Measurements from ENCODE around the gene ZDHHC19. TPM values are rescaled to one million over a fixed set of nuclear protein-coding genes. Genes with fewer than 3 reads are reported as not detected.

The ZDHHC19 gene
- total and polyA plus RNA-seq, 8 donors, result 0.38 to 2.7 TPM; not detected in 6

DNA sequence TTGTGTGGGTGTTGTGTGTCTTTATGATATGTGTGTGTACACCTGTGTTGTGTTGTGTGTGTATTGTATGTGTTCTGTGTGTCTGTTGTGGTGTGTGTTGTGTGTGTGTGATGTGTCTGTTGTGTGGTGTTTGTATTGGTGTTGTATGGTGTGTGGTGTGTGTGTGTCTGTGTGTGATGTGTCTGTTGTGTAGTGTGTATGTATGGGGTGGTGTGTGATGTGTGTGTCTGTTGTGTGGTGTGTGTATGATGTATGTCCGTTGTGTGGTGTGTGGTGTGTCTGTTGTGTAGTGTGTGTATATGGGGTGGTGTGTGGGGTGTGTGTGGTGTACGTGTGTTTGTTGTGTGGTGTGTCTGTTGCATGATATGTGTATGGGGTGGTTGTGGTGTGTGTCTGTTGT is 46.6 kb downstream of the ZDHHC19 start:
- Histone ChIP-seq H3K4me1 (peaks cover 0 to 23% (median 18%) of the 10 kb centered on the region in 4 donors), H3K4me3 (no peak overlapping the region), H3K9me3 (no peaks in the 10 kb centered on the region), H3K36me3 (no peaks in the 10 kb centered on the region), H3K27me3 (no peaks in the 10 kb centered on the region), H3K27ac (no peak overlapping the region)
- WGBS, 5 donors, result 75 to 92% (median 91%) methylated on average over 2 of the region's 2 CpGs
- intact Hi-C loops (cut with DNase I; ENCODE audit: low total_unique reads), result no loop called here
- no peak for DNase-seq
- no peak for TF ChIP-seq CTCF (IDR thresholded peaks at IDR 0.05)
- TF ChIP-seq EP300 (IDR thresholded peaks at IDR 0.05), result no peak
- TF ChIP-seq POLR2A (IDR thresholded peaks at IDR 0.05), result no peak
- no peak for TF ChIP-seq POLR2AphosphoS5 (IDR thresholded peaks at IDR 0.05)

DNA sequence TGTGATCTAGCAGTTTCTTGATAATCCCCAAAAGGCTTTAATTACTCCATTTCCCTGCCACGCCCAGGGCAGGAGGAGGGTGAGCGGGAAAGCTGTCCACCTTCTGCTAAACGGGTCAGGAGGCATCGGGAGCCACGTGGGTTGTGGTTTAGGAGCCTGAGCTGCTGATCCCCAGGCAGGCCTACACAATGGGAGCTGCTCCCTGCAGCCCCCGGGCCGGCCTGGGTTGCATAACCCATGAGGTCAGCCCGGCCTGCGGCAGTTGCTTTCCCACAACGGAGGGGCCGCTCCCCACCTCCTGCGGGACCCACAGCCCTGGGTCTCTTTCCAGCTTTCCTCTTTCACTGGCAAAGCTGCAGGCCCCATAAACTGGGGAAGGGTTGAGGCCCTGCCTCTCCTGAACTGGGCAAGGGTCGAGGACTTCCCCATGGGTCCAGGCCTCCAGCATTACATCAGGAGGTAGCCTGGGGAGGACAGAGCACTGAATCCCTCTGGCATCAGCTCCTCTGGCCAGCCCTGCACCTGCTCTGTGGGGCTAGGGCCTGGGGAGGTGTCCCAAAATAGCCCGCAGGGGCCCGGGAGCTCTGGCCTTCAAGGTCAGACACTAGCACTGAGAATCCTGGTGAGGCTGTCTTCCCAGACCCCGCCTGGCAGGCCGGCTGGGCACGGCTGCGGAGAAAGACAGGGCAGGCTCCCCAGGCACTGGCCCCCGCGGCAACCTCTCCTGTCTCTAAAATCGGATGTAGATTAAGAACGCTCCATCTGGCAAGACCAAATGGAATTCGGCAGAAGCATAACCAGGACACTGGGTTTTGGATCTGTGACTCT is 47.3 kb downstream of the ZDHHC19 start:
- Histone ChIP-seq H3K4me3 (no peak overlapping the region), H3K4me1 (peaks cover 0 to 20% (median 13%) of the 10 kb centered on the region in 4 donors), H3K9me3 (no peaks in the 10 kb centered on the region), H3K27me3 (no peaks in the 10 kb centered on the region), H3K27ac (no peak overlapping the region), H3K36me3 (no peaks in the 10 kb centered on the region)
- DNase-seq, result peak in 1 of 2 donors; percentile 63
- intact Hi-C loops (cut with DNase I; ENCODE audit: low total_unique reads), result no loop called here
- WGBS, 5 donors, result 54 to 82% (median 61%) methylated on average over 18 to 24 of the region's 24 CpGs
- no peak for TF ChIP-seq POLR2AphosphoS5 (IDR thresholded peaks at IDR 0.05)
- no peak for TF ChIP-seq POLR2A (IDR thresholded peaks at IDR 0.05)
- TF ChIP-seq EP300 (IDR thresholded peaks at IDR 0.05), result no peak

DNA sequence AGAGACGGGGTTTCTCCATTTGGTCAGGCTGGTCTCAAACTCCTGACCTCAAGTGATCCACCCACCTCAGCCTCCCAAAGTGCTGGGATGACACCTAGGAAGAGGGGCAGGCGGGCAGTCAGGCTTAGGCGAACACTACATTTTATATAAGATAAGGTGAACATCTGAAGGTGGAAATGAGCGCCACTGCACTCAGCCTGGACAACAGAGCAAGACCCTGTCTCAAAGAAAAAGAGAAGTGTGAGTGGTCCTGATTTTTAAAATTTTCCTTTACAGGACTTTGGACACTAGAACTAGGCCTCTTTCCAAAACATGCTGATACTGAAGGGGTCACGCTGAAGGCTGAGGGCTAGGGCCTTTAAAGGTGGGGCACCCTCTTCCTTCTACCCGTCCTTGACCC is 48.0 kb downstream of the ZDHHC19 start:
- TF ChIP-seq POLR2AphosphoS5 (IDR thresholded peaks at IDR 0.05) (no peak), POLR2A (IDR thresholded peaks at IDR 0.05) (no peak), EP300 (IDR thresholded peaks at IDR 0.05) (no peak), CTCF (IDR thresholded peaks at IDR 0.05) (no peak)
- H3K36me3 ChIP-seq, result no peaks in the 10 kb centered on the region
- H3K27ac ChIP-seq, result no peak overlapping the region
- H3K4me1 ChIP-seq, result peaks cover 0 to 20% (median 11%) of the 10 kb centered on the region in 4 donors
- no peak overlapping the region for H3K4me3 ChIP-seq
- intact Hi-C loops (cut with DNase I; ENCODE audit: low total_unique reads), result no loop called here
- DNase-seq, result no peak
- WGBS, 5 donors, result 84 to 90% (median 87%) methylated on average over 6 of the region's 6 CpGs
- H3K9me3 ChIP-seq, result no peaks in the 10 kb centered on the region
- H3K27me3 ChIP-seq, result no peaks in the 10 kb centered on the region

GRCh38 chr3:196162679-196163078 is 48.5 kb downstream of the ZDHHC19 start:
- DNase-seq, result no peak
- Histone ChIP-seq H3K9me3 (no peaks in the 10 kb centered on the region), H3K4me1 (peaks cover 0 to 20% (median 11%) of the 10 kb centered on the region in 4 donors), H3K27me3 (no peaks in the 10 kb centered on the region), H3K36me3 (no peaks in the 10 kb centered on the region), H3K4me3 (no peak overlapping the region), H3K27ac (no peak overlapping the region)
- TF ChIP-seq CTCF (IDR thresholded peaks at IDR 0.05) (no peak), POLR2A (IDR thresholded peaks at IDR 0.05) (no peak), EP300 (IDR thresholded peaks at IDR 0.05) (no peak), POLR2AphosphoS5 (IDR thresholded peaks at IDR 0.05) (no peak)
- 84 to 91% (median 89%) methylated on average over 9 of the region's 9 CpGs for WGBS, 5 donors
- intact Hi-C loops (cut with DNase I; ENCODE audit: low total_unique reads), result no loop called here

Measured in stomach (tissue), 9 donors.